Measurements from ENCODE around the gene HSF4. TPM values are rescaled to one million over a fixed set of nuclear protein-coding genes. Genes with fewer than 3 reads are reported as not detected.

The HSF4 gene
- total and polyA plus RNA-seq, 2 experiments from 2014 or later = 5.5 to 15.7 TPM

DNA sequence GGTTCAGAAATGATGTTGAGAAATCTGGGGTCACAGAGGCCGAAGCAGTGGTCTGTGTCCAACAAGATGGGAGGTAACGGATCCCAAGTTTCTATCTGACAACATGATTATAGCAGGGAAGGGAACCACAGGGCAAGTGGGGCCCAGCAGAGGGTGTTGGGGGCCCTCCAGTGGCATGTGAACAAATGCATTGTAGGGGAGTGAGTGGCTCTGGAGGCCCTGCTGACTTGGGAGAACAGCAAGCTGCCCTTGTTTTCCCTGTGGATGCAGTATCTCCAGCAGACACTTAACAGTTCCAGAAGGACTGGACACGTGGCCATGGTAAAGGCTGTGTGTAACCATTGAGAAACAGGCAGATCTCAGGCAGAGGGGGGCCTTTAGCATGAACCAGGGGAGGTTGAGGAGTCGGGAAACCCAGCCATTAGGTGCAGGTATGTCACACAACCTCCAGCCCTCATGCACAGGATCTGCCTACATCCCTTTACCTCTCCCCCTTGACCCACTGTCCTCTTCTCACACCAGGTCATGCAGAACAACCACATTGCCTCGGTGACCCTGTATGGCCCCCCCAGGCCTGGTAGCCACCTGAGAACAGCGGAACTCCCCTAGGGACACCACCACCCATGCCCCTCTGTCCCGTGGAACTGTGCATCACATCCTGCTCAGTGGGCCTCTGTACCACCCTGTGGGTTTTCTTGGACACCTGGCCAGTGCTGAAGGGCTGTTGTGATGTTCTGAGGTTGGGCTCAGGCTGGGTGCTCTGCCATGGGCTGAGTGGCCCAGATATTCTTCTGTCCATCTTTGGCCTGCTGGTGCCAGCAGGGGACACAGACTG, 17.8 kb upstream of the HSF4 start:
- H3K4me1 ChIP-seq (ENCODE audit: insufficient read depth) = peaks cover 10% of the 10 kb centered on the region
- no peak for DNase-seq (ENCODE audit: low spot score)
- H3K27me3 ChIP-seq = no peaks in the 10 kb centered on the region
- H4K20me1 ChIP-seq (ENCODE audit: insufficient read depth, poor library complexity, severe bottlenecking) = no peaks in the 10 kb centered on the region
- no peak overlapping the region for H3K27ac ChIP-seq
- no peaks in the 10 kb centered on the region for H3K9me3 ChIP-seq (ENCODE audit: low read depth)
- no peak overlapping the region for H3K4me3 ChIP-seq
- 94% methylated on average over 7 of the region's 7 CpGs for whole genome bisulfite sequencing (ENCODE audit: low lambda C conversion rate, missing lambda C conversion rate)
- no peaks in the 10 kb centered on the region for H3K9me2 ChIP-seq (replicated peaks; ENCODE audit: insufficient read depth)
- H2AFZ ChIP-seq = no peak overlapping the region
- H3K36me3 ChIP-seq (replicated peaks; ENCODE audit: insufficient read depth, low read depth) = no peaks in the 10 kb centered on the region
- TF ChIP-seq EZH2phosphoT487 (IDR thresholded peaks at IDR 0.05; ENCODE audit: low read depth, severe bottlenecking, unreplicated experiment) (no peak), EZH2 (IDR thresholded peaks at IDR 0.05; ENCODE audit: borderline replicate concordance) (no peak)
- TF ChIP-seq, protein P1, sequence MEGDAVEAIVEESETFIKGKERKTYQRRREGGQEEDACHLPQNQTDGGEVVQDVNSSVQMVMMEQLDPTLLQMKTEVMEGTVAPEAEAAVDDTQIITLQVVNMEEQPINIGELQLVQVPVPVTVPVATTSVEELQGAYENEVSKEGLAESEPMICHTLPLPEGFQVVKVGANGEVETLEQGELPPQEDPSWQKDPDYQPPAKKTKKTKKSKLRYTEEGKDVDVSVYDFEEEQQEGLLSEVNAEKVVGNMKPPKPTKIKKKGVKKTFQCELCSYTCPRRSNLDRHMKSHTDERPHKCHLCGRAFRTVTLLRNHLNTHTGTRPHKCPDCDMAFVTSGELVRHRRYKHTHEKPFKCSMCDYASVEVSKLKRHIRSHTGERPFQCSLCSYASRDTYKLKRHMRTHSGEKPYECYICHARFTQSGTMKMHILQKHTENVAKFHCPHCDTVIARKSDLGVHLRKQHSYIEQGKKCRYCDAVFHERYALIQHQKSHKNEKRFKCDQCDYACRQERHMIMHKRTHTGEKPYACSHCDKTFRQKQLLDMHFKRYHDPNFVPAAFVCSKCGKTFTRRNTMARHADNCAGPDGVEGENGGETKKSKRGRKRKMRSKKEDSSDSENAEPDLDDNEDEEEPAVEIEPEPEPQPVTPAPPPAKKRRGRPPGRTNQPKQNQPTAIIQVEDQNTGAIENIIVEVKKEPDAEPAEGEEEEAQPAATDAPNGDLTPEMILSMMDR (IDR thresholded peaks at IDR 0.05; ENCODE audit: poor library complexity) = no peak
- peaks cover 4% of the 10 kb centered on the region for H3K79me2 ChIP-seq
- no peak overlapping the region for H3K4me2 ChIP-seq

DNA sequence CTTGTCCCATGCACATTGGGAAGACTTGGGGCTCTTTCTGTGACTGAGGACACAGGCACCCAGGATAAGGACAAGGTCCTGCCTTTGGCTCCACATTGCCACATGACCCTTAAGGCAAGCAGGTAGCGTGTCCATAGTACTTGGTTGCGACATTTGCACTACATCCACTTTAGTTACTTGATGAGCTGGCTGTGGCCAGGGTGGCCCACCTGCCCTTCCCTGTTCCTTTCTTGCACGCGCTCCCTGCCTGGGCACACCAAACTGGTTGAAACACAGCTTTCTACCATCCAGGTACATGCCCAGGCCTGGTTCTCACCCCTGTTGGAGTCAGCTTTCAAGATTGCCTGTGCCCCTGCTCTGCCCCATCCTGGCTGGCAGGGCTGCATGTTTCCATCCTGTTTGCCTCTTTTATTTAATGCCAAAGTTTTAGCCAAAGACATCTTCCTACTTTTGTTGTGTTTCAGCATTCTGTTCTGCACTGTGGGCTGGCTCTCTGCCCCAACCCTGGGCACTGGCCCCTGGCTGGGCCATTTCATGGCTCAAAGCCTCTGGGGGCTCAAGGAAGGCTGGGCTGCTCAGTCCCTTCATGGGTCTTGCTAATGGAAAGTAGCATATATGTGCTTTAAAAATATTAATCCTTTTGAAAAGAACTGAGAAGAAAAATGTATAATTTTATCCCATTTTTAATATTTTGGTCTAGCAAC, 17.0 kb upstream of the HSF4 start:
- no peak overlapping the region for H3K4me2 ChIP-seq
- no peak overlapping the region for H3K27ac ChIP-seq
- TF ChIP-seq, protein P1 (IDR thresholded peaks at IDR 0.05; ENCODE audit: poor library complexity) = no peak
- no peak for TF ChIP-seq EZH2 (IDR thresholded peaks at IDR 0.05; ENCODE audit: borderline replicate concordance)
- no peak for TF ChIP-seq EZH2phosphoT487 (IDR thresholded peaks at IDR 0.05; ENCODE audit: low read depth, severe bottlenecking, unreplicated experiment)
- no peak overlapping the region for H2AFZ ChIP-seq
- H3K4me3 ChIP-seq = no peak overlapping the region
- no peaks in the 10 kb centered on the region for H3K9me3 ChIP-seq (ENCODE audit: low read depth)
- no peaks in the 10 kb centered on the region for H3K36me3 ChIP-seq (replicated peaks; ENCODE audit: insufficient read depth, low read depth)
- no peak for DNase-seq (ENCODE audit: low spot score)
- no peaks in the 10 kb centered on the region for H3K27me3 ChIP-seq
- no peaks in the 10 kb centered on the region for H3K9me2 ChIP-seq (replicated peaks; ENCODE audit: insufficient read depth)
- WGBS (ENCODE audit: low lambda C conversion rate, missing lambda C conversion rate) = 98% methylated on average over 4 of the region's 4 CpGs
- peaks cover 10% of the 10 kb centered on the region for H3K4me1 ChIP-seq (ENCODE audit: insufficient read depth)
- H3K79me2 ChIP-seq = peaks cover 4% of the 10 kb centered on the region
- H4K20me1 ChIP-seq (ENCODE audit: insufficient read depth, poor library complexity, severe bottlenecking) = no peaks in the 10 kb centered on the region

DNA sequence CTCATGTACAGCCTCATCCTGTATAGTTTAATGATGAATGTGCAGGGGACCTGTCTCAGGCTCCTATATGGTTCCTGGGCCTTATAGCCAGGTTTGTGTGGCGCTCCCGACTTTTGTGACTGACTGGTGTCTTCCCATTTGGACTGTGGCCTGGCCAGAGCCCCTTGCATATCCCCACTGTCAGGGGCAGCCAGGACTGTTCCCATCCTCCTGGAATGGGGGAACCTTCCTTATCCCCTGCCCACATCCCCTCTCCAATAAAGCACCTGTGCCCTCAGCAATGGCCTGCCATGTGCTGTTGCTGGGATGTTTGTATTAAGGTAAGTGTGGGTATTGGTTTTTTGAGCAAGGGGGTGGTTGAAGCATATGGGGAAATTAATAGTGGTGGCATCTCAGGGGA, 16.3 kb upstream of the HSF4 start:
- Histone ChIP-seq H3K4me3 (no peak overlapping the region), H3K27ac (no peak overlapping the region), H3K4me1 (ENCODE audit: insufficient read depth) (peaks cover 10% of the 10 kb centered on the region), H3K79me2 (peaks cover 4% of the 10 kb centered on the region), H3K27me3 (no peaks in the 10 kb centered on the region), H4K20me1 (ENCODE audit: insufficient read depth, poor library complexity, severe bottlenecking) (no peaks in the 10 kb centered on the region), H3K9me3 (ENCODE audit: low read depth) (no peaks in the 10 kb centered on the region), H3K9me2 (replicated peaks; ENCODE audit: insufficient read depth) (no peaks in the 10 kb centered on the region), H3K4me2 (no peak overlapping the region), H3K36me3 (replicated peaks; ENCODE audit: insufficient read depth, low read depth) (no peaks in the 10 kb centered on the region), H2AFZ (no peak overlapping the region)
- TF ChIP-seq EZH2 (IDR thresholded peaks at IDR 0.05; ENCODE audit: borderline replicate concordance) (no peak), EZH2phosphoT487 (IDR thresholded peaks at IDR 0.05; ENCODE audit: low read depth, severe bottlenecking, unreplicated experiment) (no peak)
- TF ChIP-seq, protein P1 (IDR thresholded peaks at IDR 0.05; ENCODE audit: poor library complexity) = no peak
- DNase-seq (ENCODE audit: low spot score) = no peak
- 100% methylated on average over 2 of the region's 2 CpGs for WGBS (ENCODE audit: low lambda C conversion rate, missing lambda C conversion rate)

Measured in hepatocyte (in vitro differentiated cells).